GM21619 (cell line): ENCODE results near the gene SBK1.
A peak's percentile ranks its signal among the peaks of the same experiment; 100 is the strongest.
"Not testable (repeated sequence)": the region's sequence is repeated elsewhere in the genome, so short reads cannot be mapped to it uniquely, and the experiment has no call there.

Experiments
- ATAC-seq: cut with Tn5 transposase; IDR thresholded peaks from one replicate; pipeline ENCODE4 v1.9.1; 2021; ENCODE audit not compliant: unreplicated experiment

SBK1 gene

DNA sequence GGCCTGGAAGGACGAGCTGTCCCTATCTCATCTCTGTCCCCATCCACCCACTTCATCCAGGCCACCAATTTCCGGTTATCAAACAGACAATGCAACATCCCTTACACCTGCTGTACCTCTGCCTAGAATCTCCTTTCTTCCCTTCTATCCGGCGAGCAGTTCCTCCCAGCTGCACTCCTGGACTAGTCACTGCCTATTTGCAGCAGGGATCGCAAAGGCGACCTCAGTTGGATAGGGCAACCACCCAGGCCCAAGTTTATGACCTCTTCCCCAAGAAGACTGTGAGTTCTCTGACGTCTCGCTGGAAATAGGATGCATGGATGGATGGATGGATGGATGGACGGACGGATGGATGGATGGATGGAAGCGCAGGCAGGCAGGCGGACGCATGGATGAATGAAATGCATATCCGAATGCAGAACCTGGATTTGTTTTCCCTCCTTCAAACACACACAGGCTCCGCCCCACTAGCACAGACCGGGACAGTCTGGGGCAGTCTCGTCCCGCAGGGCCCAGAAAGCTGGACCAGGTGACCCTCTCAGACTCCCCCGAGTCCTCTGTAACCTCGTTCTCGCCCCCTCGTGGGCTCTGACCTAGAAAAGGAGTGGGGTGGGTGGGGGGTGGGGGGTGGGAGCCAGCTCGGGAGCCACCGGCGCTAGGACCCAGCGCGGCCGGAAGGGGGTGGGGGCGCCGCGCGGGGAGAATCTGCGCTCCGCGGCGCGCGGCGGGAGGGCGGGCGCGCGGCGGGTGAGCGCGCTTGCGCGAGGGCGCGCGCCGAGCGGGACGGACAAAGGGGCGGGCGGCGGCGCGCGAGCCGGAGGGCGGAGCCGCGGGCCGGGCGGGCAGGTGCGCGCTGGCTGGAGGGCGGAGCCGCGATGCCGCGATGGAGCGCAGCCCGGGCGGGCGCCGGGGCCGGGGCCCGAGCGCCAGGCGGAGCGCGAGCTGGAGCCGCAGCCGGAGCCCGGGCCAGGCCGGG lies at the start of gene SBK1:
TSS of gene SBK1 (plus strand) at position 875 of the 976 bp plus-strand sequence. CDS start 24,867 bp downstream, outside the sequence.
- peak; percentile 79 for ATAC-seq

DNA sequence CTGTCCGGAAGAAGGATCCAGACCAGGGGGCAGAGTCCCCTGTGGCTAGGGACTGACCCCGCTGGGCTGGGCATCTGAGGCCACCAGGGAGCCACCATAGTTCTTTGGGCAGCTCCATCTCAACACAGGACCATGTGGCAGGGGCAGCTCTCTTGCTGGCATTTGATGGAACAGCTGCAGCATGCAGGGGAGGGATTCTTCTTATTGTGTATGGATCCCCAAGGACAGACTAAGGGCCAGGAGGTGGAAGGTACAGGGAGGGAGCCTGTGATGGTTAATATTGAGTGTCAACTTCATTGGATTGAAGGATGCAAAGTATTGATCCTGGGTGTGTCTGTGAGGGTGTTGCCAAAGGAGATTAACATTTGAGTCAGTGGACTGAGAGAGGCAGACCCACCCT lies 42.8 kb upstream of the SBK1 start:
- not testable (repeated sequence) for ATAC-seq

DNA sequence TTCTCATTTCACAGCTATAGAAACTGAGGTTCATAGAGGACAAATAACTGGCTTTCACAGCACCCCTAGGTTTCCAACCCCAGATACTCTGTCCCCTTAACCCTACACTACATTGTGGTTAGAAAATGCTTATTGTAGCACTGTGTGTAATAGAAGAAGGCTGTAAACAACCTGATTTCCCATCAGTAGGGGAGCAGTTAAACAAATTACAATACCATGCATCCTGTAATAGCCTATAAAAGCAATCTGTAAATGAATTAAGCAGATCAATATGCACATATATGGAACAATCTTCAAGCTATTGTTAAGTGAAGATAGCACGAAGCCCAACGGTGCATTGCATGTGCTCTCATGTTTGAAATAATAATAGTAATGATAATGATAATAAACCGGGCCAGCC lies 41.3 kb upstream of the SBK1 start:
- no peak for ATAC-seq

DNA sequence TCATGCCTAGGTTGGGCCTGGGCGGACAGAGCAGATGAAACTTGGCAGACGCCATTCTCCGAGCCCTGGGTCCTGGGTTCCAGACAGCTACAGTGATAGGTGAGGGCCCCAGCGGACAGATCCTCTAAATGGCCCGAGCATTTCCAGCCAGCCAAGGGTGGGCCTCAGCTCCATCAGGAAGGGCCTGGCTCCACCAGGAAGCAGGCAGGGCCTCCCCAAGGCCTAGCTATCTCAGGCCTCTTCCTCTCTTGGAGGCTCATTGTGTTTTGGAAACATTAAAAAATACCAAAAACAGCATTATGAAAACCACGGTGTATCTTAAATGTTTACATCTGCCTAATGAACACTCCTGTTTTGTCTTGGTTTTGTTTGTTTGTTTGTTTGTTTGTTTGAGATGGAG lies 38.2 kb upstream of the SBK1 start:
- ATAC-seq, result no peak

DNA sequence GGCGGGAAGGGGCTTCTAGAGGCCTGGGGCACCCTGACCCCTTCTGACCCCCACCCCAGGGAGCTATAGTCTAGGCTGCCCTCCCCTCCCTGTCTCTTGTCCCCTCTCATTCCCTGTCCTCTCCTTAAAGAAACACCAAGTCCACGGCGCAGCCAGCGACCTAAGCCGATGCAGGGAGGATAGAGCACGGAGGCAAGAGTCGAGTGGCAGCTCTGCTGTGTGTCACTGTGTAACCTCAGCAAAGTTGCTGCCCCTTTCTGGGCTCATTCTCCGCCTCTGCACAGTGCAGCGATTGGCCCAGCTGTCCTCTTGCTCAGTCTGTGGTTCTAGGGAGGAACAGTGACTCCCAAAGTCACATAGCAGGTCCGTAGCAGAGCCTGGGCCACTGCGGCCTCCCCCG lies 36.5 kb upstream of the SBK1 start:
- ATAC-seq, result no peak

DNA sequence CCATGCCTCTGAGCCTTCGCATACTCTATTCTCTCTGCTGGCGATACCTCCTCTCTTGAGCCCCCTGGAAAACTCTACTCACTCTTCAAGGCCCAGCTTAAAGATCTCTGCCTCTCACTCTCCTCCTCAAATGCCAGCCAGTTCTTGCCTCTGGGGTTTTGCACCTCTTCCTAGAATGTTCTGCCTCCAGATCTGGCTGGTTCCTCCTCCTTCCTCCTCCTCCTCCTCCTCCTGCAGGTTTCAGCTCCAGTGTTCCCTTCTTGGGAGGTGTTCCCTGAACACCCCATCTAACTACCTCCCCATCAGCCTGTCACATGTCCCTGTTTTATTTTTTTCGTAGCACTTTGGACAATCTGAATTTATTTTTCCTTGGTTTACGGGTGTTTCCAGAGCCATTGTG lies 35.1 kb upstream of the SBK1 start:
- no peak for ATAC-seq

DNA sequence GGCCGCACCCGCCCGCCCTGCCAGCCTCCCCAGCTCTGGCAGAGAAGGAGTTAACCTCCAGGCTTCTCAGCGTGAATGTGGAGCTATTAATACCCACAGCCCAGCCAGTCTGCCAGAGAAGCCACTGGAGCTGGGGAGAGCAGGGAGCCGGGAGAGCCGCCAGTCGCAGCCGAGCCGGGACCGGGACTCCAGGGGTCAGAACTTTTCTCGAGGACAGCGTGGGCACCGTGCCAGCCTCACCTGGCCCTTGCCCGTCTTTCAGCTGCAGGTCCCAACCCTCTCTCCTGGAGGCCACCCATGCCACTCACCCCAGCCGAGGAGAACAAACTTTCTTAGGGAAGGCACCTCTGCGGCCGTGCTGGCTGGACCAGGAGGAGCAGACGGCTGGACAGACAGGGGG lies 33.8 kb upstream of the SBK1 start:
- no peak for ATAC-seq

DNA sequence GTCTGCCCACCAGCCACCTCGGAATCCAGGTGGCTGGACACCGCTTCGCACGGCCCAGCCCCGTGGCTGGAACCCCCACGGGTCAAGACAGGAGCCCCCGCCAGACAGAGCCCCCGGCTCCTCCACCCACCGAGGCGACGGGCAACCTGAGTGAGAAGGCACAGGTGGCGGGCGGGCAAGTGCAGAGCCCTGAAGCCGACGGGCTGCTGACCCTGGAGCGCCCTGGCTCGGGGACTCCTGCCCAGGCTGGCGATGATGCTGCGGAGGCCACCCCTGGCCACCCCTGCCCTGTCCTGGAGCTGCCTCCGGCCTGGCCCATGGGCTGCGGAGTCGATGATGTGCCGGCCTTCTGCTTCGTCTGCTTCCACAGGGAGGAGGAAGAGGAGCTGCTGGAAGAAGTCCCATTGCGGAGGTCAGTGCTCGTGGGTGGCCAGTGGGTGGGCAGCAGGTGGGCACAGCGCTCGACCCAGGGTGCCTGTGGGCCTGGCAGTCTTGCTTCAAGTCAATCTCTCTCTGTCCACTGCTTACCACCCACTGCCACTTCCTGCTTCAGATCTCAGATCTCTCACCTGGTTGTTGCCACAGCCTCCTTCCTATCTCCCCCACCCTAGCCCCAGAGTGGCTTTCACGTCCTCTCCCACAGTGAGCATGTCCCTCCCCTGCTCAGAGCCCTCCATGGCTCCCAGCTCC lies 33.1 kb upstream of the SBK1 start:
- no peak for ATAC-seq

DNA sequence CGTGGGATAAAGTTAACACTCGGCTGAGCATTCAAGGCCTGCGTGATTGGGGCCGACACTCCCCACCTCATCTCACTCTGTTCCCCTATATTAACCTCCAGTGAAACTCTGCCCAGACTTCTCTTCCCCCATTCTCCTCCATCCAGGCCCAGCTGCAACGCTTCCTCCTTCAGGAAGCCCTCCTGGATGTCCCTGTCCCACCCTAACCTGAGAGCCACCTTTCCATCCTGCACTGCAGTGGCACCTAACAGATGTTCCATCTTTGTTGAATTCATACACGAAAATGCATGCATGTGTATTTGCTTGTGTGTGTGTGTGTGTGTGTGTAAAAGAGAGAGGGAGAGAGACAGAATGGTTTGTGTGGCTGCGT lies 32.6 kb upstream of the SBK1 start:
- no peak for ATAC-seq

DNA sequence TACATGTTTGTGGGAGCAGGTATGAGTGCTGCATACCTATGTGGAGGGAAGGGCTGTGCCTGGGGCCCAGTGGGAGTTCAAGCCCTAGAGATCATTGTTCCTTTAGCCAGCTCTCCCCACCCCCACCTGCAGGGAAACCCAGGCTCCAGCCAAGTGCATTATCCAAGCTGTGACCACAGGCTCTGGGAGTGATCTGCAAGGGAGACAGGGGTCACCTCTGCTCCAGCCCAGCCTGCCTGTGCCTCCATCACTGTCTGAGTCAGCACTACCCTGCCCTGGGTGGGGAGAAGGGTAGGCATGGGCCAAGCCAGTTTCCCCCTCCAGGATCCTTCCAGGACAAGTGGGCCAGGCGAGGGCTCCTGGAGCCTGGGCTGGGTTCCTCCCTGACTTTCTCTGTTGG lies 32.1 kb upstream of the SBK1 start:
- ATAC-seq, result no peak

DNA sequence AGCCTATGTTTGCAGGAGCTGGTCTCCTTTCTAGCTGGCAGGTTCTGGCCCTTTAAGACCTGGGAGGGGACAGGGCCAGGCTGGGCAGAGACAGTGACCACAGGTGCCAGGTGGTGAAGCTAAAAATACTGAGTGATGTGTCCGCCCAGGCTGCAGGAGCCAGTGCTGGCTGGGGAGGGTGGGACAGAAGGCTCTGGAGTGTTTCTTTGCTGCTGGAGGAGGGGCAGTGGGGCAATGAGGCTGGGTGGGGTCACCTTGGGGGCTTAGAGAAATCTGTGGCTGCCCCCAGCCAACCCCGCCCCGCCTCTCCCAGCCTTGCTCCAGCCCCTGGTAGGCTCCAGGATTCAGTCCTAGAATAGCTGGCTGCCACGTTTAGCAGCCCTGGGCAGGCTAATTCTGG lies 30.4 kb upstream of the SBK1 start:
- ATAC-seq, result no peak

DNA sequence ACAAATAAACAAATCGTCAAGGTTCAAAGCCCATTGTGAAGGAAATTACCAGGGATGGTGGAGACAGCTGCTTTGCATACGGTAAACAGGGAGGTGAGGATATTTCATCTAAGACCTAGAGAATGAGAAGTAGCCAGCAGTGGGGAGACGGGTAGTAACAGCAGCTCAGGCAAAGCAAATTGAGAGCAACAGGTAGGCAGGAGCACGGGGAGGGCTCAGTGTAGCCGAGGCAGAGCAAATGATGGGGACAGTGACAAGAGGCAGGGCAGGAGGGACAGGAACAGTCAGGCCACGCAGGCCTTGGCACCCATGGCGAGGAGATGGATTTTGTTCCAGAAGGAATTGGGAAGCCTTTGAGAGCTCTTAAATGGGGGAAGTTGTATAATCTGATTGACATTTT lies 29.0 kb upstream of the SBK1 start:
- ATAC-seq, result no peak

DNA sequence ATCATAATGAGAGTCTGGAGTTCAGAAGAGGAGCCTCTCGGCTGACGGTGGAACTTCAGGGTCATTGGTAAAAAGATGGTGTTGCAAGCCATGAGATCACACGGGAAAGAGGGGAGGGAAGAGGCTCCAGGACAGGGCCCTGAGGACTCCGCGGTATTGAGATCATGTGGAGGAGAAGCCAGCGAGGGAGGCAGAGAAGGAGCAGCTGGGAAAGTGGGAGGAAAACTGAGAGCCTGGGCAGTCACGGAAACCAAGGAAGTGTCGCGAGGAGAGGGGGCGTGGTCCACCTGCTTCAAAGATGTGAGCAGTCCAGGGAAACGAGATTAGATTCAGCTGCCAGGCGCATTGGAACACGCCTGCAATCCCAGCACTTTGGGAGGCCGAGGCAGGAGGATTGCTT lies 27.7 kb upstream of the SBK1 start:
- ATAC-seq, result no peak

DNA sequence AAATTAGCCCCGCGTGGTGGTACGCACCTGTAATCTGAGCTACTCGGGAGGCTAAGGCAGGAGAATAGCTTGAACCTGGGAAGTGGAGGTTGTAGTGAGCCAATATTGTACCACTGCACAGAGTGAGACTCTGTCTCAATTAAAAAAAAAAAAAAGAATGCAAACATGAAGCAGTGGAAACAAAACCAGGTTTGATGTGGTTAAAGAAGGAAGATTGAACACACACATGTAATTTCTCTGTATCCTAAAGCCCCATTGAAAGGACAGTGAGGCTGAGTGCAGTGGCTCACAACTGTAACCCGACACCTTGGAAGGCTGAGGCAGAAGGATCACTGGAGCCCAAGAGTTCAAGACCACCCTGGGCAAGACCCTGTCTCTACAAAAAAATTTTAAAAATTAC lies 26.5 kb upstream of the SBK1 start:
- ATAC-seq, result no peak

DNA sequence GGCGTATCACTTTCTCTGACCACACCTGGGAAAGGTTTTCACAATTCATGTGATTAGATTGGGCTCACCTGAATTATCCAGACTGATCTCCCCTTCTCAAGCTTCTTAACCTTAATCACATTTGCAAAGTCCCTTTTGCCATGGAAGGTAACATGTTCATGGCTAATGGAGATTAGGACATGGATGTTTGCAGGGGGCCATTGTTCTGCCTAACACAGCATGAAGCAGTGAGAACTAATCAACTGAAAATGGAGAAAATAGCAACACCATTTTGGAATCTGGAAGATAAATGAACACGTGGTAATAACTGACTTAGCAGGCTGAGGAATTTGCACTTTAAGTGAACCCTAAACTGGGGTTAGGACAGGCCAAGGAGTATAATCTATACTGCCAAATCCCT lies 25.0 kb upstream of the SBK1 start:
- ATAC-seq, result no peak

DNA sequence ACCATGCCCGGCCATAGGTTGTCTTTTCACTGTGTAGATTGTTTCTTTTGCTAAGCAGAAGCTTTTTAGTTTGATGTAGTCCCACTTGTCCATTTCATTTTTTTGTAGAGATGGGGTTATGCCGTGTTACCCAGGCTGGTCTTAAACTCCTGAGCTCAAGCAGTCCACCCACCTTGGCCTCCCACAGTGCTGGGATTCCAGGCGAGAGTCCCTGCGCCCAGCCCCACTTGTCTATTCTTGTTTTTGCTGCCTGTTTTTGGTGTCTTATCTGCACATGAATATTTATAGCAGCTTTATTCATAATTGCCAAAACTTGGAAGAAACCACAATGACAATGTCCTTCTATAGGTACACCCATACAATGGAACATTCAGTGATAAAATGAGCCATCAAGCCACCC lies 18.8 kb upstream of the SBK1 start:
- no peak for ATAC-seq

DNA sequence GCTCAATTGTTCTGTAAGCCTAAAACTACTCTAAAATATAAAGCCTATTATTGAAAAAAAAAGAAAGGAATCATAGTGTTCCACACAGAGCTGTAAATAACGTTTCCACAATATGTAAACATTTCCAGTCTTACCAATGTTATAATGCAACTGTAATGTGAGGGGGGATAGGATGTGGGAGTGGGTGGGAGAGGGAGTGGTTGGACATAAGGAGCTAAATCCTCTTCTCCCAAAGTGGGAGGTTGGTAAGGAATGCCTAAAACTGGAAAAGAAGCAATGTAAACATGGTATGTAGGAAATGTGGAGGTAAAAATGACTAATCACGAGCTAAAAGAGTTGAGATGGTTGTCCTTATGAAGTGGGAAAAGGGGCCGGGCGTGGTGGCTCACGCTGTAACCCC lies 17.6 kb upstream of the SBK1 start:
- no peak for ATAC-seq

DNA sequence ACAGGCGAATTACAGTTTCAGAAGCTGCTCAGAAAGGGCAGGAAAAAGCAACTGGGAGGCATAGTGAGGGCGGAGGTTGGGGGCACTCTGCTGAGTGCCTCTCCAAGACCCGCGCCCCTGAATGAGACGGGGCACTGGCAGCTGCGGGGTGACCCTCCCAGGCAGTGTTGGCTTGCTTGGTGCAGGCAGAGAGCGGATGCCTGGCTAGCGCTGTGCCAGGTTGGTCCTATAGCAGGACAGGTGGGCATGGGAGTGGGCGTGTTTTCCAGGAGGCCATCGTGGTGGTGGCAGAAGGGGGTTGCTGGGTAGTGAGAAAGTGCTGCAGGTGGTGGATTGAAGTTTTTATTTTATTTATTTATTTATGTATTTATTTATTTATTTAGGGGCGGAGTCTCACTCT lies 16.0 kb upstream of the SBK1 start:
- ATAC-seq, result no peak

DNA sequence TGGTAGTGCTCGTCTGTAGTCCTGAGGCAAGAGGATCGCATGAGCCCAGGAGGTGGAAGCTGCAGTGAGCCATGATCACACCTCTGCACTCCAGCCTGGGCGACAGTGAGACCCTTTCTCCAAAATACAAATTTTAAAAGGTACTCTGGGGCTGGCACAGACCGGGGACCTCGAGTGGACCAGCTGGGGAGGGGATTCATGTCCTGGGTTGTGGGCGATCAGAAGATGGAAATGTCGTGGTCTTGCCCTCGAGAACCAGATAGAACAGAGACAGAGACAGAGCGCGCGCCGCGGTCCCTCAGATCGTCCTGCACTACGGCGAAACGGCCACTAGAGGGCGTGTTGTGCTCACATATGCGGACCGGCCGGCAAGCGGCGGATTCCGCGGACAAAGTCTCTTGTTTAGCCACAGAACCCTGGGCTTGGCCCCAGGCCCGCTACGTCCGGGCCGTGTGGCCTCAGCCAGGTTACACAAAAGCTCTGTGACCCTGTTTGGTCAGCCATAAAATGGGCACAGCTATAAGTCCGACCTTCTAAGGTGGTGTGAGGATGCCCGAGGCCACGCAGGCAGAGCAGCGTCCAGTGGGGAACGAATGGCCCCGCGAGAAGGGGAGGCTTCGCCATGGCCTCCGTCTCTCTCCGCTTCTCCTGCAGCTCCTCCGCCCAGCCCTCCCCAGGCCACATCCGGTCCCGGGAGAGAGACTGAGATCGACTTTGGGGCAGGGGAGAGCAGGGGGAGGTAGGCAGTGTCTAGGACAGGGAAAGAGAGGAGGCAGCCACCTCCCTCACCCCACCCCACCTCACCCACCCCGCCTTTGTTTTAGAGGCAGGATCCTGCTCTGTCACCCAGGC lies 14.6 kb upstream of the SBK1 start:
- no peak for ATAC-seq

DNA sequence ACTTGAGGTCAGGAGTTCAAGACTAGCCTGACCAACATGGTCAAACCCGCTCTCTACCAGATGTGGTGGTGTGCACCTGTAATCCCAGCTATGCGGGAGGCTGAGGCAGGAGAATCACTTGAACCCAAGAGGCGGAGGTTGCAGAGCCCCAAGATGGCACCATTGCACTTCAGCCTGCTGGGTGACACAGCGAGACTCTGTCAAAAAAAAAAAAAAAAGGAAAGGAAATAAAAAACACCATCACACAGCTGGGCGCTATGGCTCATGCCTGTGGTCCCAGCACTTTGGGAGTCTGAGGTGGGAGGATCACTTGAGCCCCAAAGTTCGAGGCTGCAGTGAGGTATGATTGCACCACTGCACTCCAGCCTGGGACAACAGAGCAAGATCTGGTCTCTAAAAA lies 13.3 kb upstream of the SBK1 start:
- no peak for ATAC-seq
